ENCODE results near the gene MYH9. TPM values are rescaled to one million over a fixed set of nuclear protein-coding genes. Genes with fewer than 3 reads are reported as not detected.

The MYH9 gene
- polyA plus RNA-seq, 1 experiment, result 338 TPM

- H3K4me3 ChIP-seq (ENCODE audit: low read depth, low read length), result no peak overlapping the region
- DNase-seq (ENCODE audit: low read depth, low spot score), result peak; percentile 89
- CTCF ChIA-PET, result interaction anchor here (1.0 to 3.5 kb wide), 3 partner anchors 12 to 139 kb away, joined by 3 to 21 read pairs (median 6); no protein-coding TSS in a partner anchor
- no peaks in the 10 kb centered on the region for H3K27me3 ChIP-seq (ENCODE audit: control insufficient read depth, insufficient read depth, low read length)
- peak overlapping the region; percentile 100 for H3K27ac ChIP-seq (ENCODE audit: low read depth, low read length)
- POLR2A ChIA-PET, result interaction anchor here (0.6 to 2.0 kb wide), 8 partner anchors 8 to 141 kb away, joined by 3 to 7 read pairs (median 4); partner anchors contain the start of gene MYH9
- H3K9me3 ChIP-seq (ENCODE audit: control insufficient read depth, insufficient read depth, low read length), result no peaks in the 10 kb centered on the region; the same call in 1 of the 2 replicates
- TF ChIP-seq, protein P1, sequence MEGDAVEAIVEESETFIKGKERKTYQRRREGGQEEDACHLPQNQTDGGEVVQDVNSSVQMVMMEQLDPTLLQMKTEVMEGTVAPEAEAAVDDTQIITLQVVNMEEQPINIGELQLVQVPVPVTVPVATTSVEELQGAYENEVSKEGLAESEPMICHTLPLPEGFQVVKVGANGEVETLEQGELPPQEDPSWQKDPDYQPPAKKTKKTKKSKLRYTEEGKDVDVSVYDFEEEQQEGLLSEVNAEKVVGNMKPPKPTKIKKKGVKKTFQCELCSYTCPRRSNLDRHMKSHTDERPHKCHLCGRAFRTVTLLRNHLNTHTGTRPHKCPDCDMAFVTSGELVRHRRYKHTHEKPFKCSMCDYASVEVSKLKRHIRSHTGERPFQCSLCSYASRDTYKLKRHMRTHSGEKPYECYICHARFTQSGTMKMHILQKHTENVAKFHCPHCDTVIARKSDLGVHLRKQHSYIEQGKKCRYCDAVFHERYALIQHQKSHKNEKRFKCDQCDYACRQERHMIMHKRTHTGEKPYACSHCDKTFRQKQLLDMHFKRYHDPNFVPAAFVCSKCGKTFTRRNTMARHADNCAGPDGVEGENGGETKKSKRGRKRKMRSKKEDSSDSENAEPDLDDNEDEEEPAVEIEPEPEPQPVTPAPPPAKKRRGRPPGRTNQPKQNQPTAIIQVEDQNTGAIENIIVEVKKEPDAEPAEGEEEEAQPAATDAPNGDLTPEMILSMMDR (IDR thresholded peaks at IDR 0.05; ENCODE audit: low read depth, low read length), result no peak
Observed at GRCh38 chr22:36331306-36331911, 56.4 kb downstream of the MYH9 start.

- H3K27ac ChIP-seq (ENCODE audit: low read depth, low read length), result peak overlapping the region; percentile 100
- ChIA-PET POLR2A (interaction anchor here (0.8 to 2.0 kb wide), 6 partner anchors 9 to 57 kb away, joined by 3 to 7 read pairs (median 4); partner anchors contain the start of gene MYH9), CTCF (interaction anchor here (1.0 to 3.5 kb wide), 3 partner anchors 13 to 140 kb away, joined by 3 to 21 read pairs (median 6); no protein-coding TSS in a partner anchor)
- H3K9me3 ChIP-seq (ENCODE audit: control insufficient read depth, insufficient read depth, low read length), result no peaks in the 10 kb centered on the region; the same call in 1 of the 2 replicates
- no peaks in the 10 kb centered on the region for H3K27me3 ChIP-seq (ENCODE audit: control insufficient read depth, insufficient read depth, low read length)
- H3K4me3 ChIP-seq (ENCODE audit: low read depth, low read length), result no peak overlapping the region
- TF ChIP-seq, protein P1 (IDR thresholded peaks at IDR 0.05; ENCODE audit: low read depth, low read length), result no peak
- DNase-seq (ENCODE audit: low read depth, low spot score), result no peak
Observed at GRCh38 chr22:36330655-36331305, 57.0 kb downstream of the MYH9 start.

DNA sequence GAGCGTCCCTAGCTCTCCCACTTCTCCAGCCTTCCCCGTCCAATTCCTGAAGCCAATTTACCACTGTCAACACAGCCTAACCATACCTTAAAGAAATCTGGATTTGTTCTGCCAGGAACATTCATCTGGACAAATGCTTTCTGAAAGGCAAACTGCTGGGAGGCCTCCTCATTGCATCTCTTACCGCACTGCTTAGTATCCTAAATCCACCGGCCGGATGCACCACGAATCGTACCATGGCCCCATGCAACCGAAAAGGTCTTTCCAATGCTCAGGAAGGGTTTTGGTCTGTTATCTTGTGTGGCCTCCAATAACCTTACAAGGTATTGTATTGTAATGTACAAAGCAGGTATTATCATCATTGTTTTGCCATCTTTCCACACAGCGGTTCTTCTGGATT is 57.6 kb downstream of the MYH9 start:
- CTCF ChIA-PET, result interaction anchor here (0.6 kb wide), 1 partner anchor 141 kb away, joined by 3 read pairs; no protein-coding TSS in a partner anchor
- H3K27ac ChIP-seq (ENCODE audit: low read depth, low read length), result peak overlapping the region; percentile 100
- H3K4me3 ChIP-seq (ENCODE audit: low read depth, low read length), result no peak overlapping the region
- no peaks in the 10 kb centered on the region; the same call in 1 of the 2 replicates for H3K9me3 ChIP-seq (ENCODE audit: control insufficient read depth, insufficient read depth, low read length)
- DNase-seq (ENCODE audit: low read depth, low spot score), result no peak
- TF ChIP-seq, protein P1 (IDR thresholded peaks at IDR 0.05; ENCODE audit: low read depth, low read length), result no peak
- H3K27me3 ChIP-seq (ENCODE audit: control insufficient read depth, insufficient read depth, low read length), result no peaks in the 10 kb centered on the region
- POLR2A ChIA-PET, result no interaction called here

- ChIA-PET CTCF (interaction anchor here (0.6 kb wide), 1 partner anchor 141 kb away, joined by 3 read pairs; no protein-coding TSS in a partner anchor), POLR2A (interaction anchor here (0.7 to 2.6 kb wide), 12 partner anchors 8 to 152 kb away, joined by 3 to 13 read pairs (median 4); partner anchors contain the start of genes MYH9 and TXN2)
- peak; percentile 94 for DNase-seq (ENCODE audit: low read depth, low spot score)
- Histone ChIP-seq H3K27ac (ENCODE audit: low read depth, low read length) (peak overlapping the region; percentile 100), H3K4me3 (ENCODE audit: low read depth, low read length) (no peak overlapping the region), H3K27me3 (ENCODE audit: control insufficient read depth, insufficient read depth, low read length) (no peaks in the 10 kb centered on the region), H3K9me3 (ENCODE audit: control insufficient read depth, insufficient read depth, low read length) (no peaks in the 10 kb centered on the region; the same call in 1 of the 2 replicates)
- TF ChIP-seq, protein P1 (IDR thresholded peaks at IDR 0.05; ENCODE audit: low read depth, low read length), result no peak
Observed at GRCh38 chr22:36329254-36330078, 58.3 kb downstream of the MYH9 start.

All from AG04450 (cell line).